ENCODE results near the gene CTSV.

- TF ChIP-seq REST (IDR thresholded peaks at IDR 0.05; ENCODE audit: insufficient read depth in 1 of 2, low read depth in 2 of 2, low read length in 1 of 2) (no peak), CTCF (IDR thresholded peaks at IDR 0.05) (no peak), POLR2AphosphoS5 (IDR thresholded peaks at IDR 0.05; ENCODE audit: low read depth, low read length) (no peak), SIN3A (IDR thresholded peaks at IDR 0.05; ENCODE audit: borderline replicate concordance, insufficient read depth, low read depth, low read length) (no peak), TCF7L2 (IDR thresholded peaks at IDR 0.05; ENCODE audit: low read depth, low read length) (no peak)
Measured at GRCh38 chr9:97046228-97046627, 7.3 kb upstream of the CTSV start.

Data from Panc1 (cell line).